B cell (primary cell): ENCODE measurements around the gene PAX6.

ENCODE experiments used
- EZH2 ChIP-seq: IDR thresholded peaks from 2 replicates; pipeline ENCODE4 v1.6.1; 2012; ENCODE audit warnings: borderline replicate concordance, low read depth, mild to moderate bottlenecking, moderate library complexity, low read length; ENCODE audit not compliant: insufficient read depth, poor library complexity, severe bottlenecking
- TF ChIP-seq, protein P1 (sequence below): fragments of 200-600 bp; IDR thresholded peaks from one replicate; pipeline ENCODE4 v1.8.0; 2022; ENCODE audit warnings: antibody characterized with exemption, mild to moderate bottlenecking

GRCh38 chr11:31802990-31803812, 7.9 kb downstream of the PAX6 start:
- TF ChIP-seq, protein P1, sequence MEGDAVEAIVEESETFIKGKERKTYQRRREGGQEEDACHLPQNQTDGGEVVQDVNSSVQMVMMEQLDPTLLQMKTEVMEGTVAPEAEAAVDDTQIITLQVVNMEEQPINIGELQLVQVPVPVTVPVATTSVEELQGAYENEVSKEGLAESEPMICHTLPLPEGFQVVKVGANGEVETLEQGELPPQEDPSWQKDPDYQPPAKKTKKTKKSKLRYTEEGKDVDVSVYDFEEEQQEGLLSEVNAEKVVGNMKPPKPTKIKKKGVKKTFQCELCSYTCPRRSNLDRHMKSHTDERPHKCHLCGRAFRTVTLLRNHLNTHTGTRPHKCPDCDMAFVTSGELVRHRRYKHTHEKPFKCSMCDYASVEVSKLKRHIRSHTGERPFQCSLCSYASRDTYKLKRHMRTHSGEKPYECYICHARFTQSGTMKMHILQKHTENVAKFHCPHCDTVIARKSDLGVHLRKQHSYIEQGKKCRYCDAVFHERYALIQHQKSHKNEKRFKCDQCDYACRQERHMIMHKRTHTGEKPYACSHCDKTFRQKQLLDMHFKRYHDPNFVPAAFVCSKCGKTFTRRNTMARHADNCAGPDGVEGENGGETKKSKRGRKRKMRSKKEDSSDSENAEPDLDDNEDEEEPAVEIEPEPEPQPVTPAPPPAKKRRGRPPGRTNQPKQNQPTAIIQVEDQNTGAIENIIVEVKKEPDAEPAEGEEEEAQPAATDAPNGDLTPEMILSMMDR: no peak
- no peak for TF ChIP-seq EZH2
